Activated T-helper 2 cell treated with anti-CD3 and anti-CD28 coated beads, Interferon-gamma antibody, Interleukin-2, Interleukin-4, amounts not matched to agents 10 μg/mL and 5 μg/mL and 100 μg/mL, durations not matched to agents 14 hours and 24 hours and 36 hours (primary cell): ENCODE results near the gene LIPC. TPM values are rescaled to one million over a fixed set of nuclear protein-coding genes. Genes with fewer than 3 reads are reported as not detected.

Source experiments
- DNase-seq: peaks from one replicate; pipeline ENCODE4 v3.0.0; 2021; ENCODE audit warnings: low spot score
- H3K27ac Mint-ChIP-seq: one replicate; pipeline ENCODE4 v1.8.0; 2021; ENCODE audit warnings: mixed read lengths
- H3K27me3 Mint-ChIP-seq: one replicate; pipeline ENCODE4 v1.8.0; 2021; ENCODE audit warnings: low read depth, mixed read lengths
- H3K36me3 Mint-ChIP-seq: one replicate; pipeline ENCODE4 v1.8.0; 2021; ENCODE audit warnings: low read depth, mixed read lengths
- H3K4me1 Mint-ChIP-seq: one replicate; pipeline ENCODE4 v1.8.0; 2021; ENCODE audit warnings: low read depth, mixed read lengths
- H3K4me3 Mint-ChIP-seq: one replicate; pipeline ENCODE4 v1.8.0; 2021; ENCODE audit warnings: low read depth, mild to moderate bottlenecking, moderate library complexity, mixed read lengths
- H3K9me3 Mint-ChIP-seq: one replicate; pipeline ENCODE4 v1.8.0; 2021; ENCODE audit warnings: mixed read lengths
- intact Hi-C: fragments of 100-400 bp; cut with micrococcal nuclease; formaldehyde crosslinking; loops from one replicate; pipeline ENCODE4 v1.15.1; 2023
- total RNA-seq: library from RNA; stranded (reverse); gene quantifications from 2 replicates; pipeline ENCODE4 v1.2.3, GENCODE V29; 2022

The LIPC gene
- 1.1 and 1.7 TPM in 2 replicates for total RNA-seq

- H3K4me3 Mint-ChIP-seq, result no peak within 1 kb of the TSS
- no peaks in the 10 kb centered on the region for H3K9me3 Mint-ChIP-seq
- no peak within 1 kb of the TSS for H3K27ac Mint-ChIP-seq
- intact Hi-C loops, result no loop called here
- no peaks in the 10 kb centered on the region for H3K4me1 Mint-ChIP-seq
- no peak for DNase-seq
- H3K27me3 Mint-ChIP-seq, result no peaks in the 10 kb centered on the region
- no peaks in the 10 kb centered on the region for H3K36me3 Mint-ChIP-seq
These were observed at the start of gene LIPC for GRCh38 chr15:58431221-58432149. TSS of gene LIPC (plus strand) at chr15:58431991. CDS start at chr15:58432033, 42 bp downstream.

DNA sequence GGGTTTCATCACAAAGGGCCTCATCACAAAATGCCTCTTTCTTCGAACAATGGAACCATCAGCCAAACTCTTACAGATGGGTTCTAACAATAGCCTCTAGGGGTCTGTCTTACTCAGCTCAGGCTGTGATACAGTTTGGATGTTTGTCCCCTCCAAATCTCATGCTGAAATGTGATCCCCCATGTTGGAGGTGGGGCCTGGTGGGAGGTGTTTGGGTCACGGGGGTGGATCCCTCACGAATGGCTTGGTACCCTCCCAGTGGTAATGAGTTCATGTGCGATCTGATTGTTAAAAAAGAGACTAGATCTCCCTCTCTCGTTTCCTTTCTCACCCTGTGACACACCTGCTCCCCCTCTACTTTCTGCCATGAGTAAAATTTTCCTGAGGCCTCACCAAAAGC, 47.9 kb upstream of the LIPC start:
- Mint-ChIP-seq H3K27me3 (no peaks in the 10 kb centered on the region), H3K9me3 (no peaks in the 10 kb centered on the region), H3K27ac (peak overlapping the region; percentile 3), H3K4me3 (no peak overlapping the region), H3K4me1 (peaks cover 10% of the 10 kb centered on the region), H3K36me3 (no peaks in the 10 kb centered on the region)
- intact Hi-C loops, result no loop called here
- DNase-seq, result no peak

DNA sequence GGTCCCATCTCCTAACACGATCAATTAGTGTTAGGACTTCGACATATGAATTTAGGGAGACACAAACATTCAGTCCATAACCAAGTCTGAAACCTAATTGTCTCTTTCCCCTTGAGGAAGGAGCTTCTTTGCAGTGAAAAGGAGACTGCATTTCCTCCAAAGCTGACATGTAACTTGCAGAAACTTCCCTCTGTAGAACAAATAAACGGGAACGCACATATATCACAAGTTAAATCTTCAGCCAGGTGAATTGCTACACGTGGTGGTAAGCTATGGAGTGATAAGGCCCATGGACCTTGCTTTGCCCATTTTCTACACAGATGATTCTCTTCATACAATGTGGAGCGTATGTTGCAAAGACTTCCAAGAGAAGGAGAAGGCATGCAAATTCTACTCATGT, 47.1 kb upstream of the LIPC start:
- peaks cover 10% of the 10 kb centered on the region for H3K4me1 Mint-ChIP-seq
- no peaks in the 10 kb centered on the region for H3K36me3 Mint-ChIP-seq
- H3K27ac Mint-ChIP-seq, result no peak overlapping the region
- no peaks in the 10 kb centered on the region for H3K9me3 Mint-ChIP-seq
- H3K4me3 Mint-ChIP-seq, result no peak overlapping the region
- no peaks in the 10 kb centered on the region for H3K27me3 Mint-ChIP-seq
- intact Hi-C loops, result no loop called here
- DNase-seq, result no peak

DNA sequence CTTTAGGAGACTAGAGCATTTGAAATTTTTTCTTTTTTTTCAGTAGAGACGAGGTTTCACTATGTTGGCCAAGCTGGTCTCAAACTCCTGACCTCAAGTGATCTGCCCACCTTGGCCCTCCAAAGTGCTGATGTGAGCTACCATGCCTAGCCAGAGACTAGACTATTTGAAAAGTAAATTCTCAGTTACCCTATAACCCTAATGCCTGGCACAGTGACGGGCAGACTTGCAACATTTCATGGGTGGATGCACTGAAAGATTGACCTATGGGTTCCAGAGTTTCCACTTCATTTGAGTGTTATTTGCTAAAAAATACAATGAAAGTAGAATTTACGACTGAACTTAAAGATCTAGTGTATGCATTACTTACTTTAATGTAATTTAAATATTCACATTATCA, 45.7 kb upstream of the LIPC start:
- no peak overlapping the region for H3K4me3 Mint-ChIP-seq
- no peak for DNase-seq
- no peaks in the 10 kb centered on the region for H3K36me3 Mint-ChIP-seq
- no peak overlapping the region for H3K27ac Mint-ChIP-seq
- H3K9me3 Mint-ChIP-seq, result no peaks in the 10 kb centered on the region
- intact Hi-C loops, result no loop called here
- no peaks in the 10 kb centered on the region for H3K27me3 Mint-ChIP-seq
- peaks cover 10% of the 10 kb centered on the region for H3K4me1 Mint-ChIP-seq

GRCh38 chr15:58386641-58387040, 45.1 kb upstream of the LIPC start:
- Mint-ChIP-seq H3K9me3 (no peaks in the 10 kb centered on the region), H3K36me3 (no peaks in the 10 kb centered on the region), H3K27ac (no peak overlapping the region), H3K4me1 (peaks cover 10% of the 10 kb centered on the region), H3K27me3 (no peaks in the 10 kb centered on the region), H3K4me3 (no peak overlapping the region)
- no peak for DNase-seq
- intact Hi-C loops, result no loop called here

- Mint-ChIP-seq H3K9me3 (no peaks in the 10 kb centered on the region), H3K4me3 (no peak overlapping the region), H3K36me3 (no peaks in the 10 kb centered on the region), H3K27ac (no peak overlapping the region), H3K4me1 (peaks cover 10% of the 10 kb centered on the region), H3K27me3 (no peaks in the 10 kb centered on the region)
- intact Hi-C loops, result no loop called here
- no peak for DNase-seq
These were observed 44.7 kb upstream of the LIPC start for GRCh38 chr15:58387130-58387529.

DNA sequence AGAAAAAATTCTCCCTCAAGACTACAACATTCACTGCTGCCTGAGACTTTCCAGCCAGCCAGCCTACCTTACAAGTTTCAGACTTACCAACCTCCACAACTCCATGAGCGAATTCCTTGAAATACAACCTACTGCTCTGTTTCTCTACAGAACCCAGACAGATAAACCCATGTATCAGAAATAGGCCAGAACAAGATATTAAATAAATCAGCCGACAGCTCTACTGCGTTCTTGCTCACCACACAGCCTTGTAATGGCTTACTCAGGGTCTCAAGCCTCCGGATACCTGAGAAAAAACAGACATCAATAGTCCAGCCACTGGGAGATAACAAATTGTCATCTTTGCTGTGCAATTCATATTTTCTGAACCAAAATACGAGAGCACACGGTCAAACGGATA, 43.6 kb upstream of the LIPC start:
- DNase-seq, result no peak
- H3K9me3 Mint-ChIP-seq, result no peaks in the 10 kb centered on the region
- no peak overlapping the region for H3K27ac Mint-ChIP-seq
- H3K27me3 Mint-ChIP-seq, result no peaks in the 10 kb centered on the region
- intact Hi-C loops, result no loop called here
- H3K4me1 Mint-ChIP-seq, result peaks cover 12% of the 10 kb centered on the region
- H3K36me3 Mint-ChIP-seq, result no peaks in the 10 kb centered on the region
- no peak overlapping the region for H3K4me3 Mint-ChIP-seq

DNA sequence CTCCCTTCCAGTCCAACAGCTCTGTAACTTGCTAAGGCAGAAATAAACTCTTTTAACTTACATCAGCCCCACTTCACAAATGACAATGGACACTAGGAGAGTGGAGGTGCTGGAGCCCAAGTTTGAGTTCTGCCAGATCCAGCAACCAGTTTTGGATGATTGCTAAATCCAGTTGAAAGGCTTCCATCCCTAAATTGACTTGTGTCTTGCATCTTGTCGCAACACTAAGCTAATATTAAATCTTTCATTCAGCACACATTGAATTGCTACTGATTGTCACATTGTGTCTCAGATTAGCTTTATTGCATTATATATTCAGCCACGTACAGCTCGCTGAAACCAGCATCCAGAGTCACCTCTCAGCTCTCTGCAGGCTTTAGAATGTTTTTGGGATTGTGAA, 41.7 kb upstream of the LIPC start:
- H3K4me3 Mint-ChIP-seq, result no peak overlapping the region
- peaks cover 3% of the 10 kb centered on the region for H3K4me1 Mint-ChIP-seq
- intact Hi-C loops, result no loop called here
- no peaks in the 10 kb centered on the region for H3K9me3 Mint-ChIP-seq
- no peaks in the 10 kb centered on the region for H3K36me3 Mint-ChIP-seq
- DNase-seq, result no peak
- no peaks in the 10 kb centered on the region for H3K27me3 Mint-ChIP-seq
- no peak overlapping the region for H3K27ac Mint-ChIP-seq

GRCh38 chr15:58390655-58391054, 41.1 kb upstream of the LIPC start:
- Mint-ChIP-seq H3K4me3 (no peak overlapping the region), H3K9me3 (no peaks in the 10 kb centered on the region), H3K27me3 (no peaks in the 10 kb centered on the region), H3K27ac (no peak overlapping the region), H3K36me3 (no peaks in the 10 kb centered on the region), H3K4me1 (peaks cover 2% of the 10 kb centered on the region)
- intact Hi-C loops, result no loop called here
- no peak for DNase-seq

DNA sequence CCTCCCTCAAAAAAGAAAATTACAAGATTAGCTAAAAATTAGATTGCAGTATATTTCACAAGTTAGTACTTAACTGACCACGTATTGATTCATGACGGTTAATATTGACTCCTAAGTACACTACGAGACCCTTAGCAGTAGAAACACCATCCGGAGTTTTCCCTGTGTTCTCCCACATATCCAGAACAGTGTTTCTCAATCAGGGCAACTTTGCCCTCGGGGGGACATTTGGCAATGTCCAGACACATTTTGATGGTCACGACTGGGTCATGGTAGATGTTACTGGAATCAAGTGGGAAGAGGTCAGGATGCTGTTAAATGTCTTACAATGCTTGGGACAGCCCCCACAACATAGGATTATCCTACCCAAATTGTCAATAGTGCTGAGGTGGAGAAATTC, 40.7 kb upstream of the LIPC start:
- Mint-ChIP-seq H3K27me3 (peaks cover 2% of the 10 kb centered on the region), H3K36me3 (no peaks in the 10 kb centered on the region), H3K27ac (no peak overlapping the region), H3K4me1 (peaks cover 2% of the 10 kb centered on the region), H3K4me3 (no peak overlapping the region), H3K9me3 (no peaks in the 10 kb centered on the region)
- intact Hi-C loops, result no loop called here
- no peak for DNase-seq

- peaks cover 2% of the 10 kb centered on the region for H3K27me3 Mint-ChIP-seq
- no peak overlapping the region for H3K4me3 Mint-ChIP-seq
- H3K36me3 Mint-ChIP-seq, result no peaks in the 10 kb centered on the region
- no peak for DNase-seq
- peaks cover 2% of the 10 kb centered on the region for H3K4me1 Mint-ChIP-seq
- no peak overlapping the region for H3K27ac Mint-ChIP-seq
- no peaks in the 10 kb centered on the region for H3K9me3 Mint-ChIP-seq
- intact Hi-C loops, result no loop called here
These were observed 39.6 kb upstream of the LIPC start for GRCh38 chr15:58392141-58392540.

GRCh38 chr15:58392611-58393161, 39.1 kb upstream of the LIPC start:
- Mint-ChIP-seq H3K9me3 (no peaks in the 10 kb centered on the region), H3K4me1 (peaks cover 2% of the 10 kb centered on the region), H3K27ac (no peak overlapping the region), H3K36me3 (no peaks in the 10 kb centered on the region), H3K27me3 (peaks cover 5% of the 10 kb centered on the region), H3K4me3 (no peak overlapping the region)
- intact Hi-C loops, result no loop called here
- no peak for DNase-seq

GRCh38 chr15:58393241-58393662, 38.5 kb upstream of the LIPC start:
- no peaks in the 10 kb centered on the region for H3K9me3 Mint-ChIP-seq
- no peak overlapping the region for H3K27ac Mint-ChIP-seq
- H3K36me3 Mint-ChIP-seq, result no peaks in the 10 kb centered on the region
- peaks cover 2% of the 10 kb centered on the region for H3K4me1 Mint-ChIP-seq
- H3K4me3 Mint-ChIP-seq, result no peak overlapping the region
- intact Hi-C loops, result no loop called here
- DNase-seq, result no peak
- peaks cover 5% of the 10 kb centered on the region for H3K27me3 Mint-ChIP-seq
